Loucy (cell line): ENCODE data around the gene LASP1.

Experiments used
- EZH2phosphoT487 ChIP-seq: fragments of 200-600 bp; IDR thresholded peaks from 2 replicates; pipeline ENCODE4 v1.6.1; 2018; ENCODE audit warnings: antibody characterized with exemption, mild to moderate bottlenecking, moderate library complexity, borderline replicate concordance
- TF ChIP-seq, protein P1 (sequence below): fragments of 200-600 bp; sonication (generic); conservative IDR thresholded peaks from 2 replicates; pipeline ENCODE4 v1.5.1; 2014; ENCODE audit warnings: mild to moderate bottlenecking, antibody characterized with exemption, low read length

DNA sequence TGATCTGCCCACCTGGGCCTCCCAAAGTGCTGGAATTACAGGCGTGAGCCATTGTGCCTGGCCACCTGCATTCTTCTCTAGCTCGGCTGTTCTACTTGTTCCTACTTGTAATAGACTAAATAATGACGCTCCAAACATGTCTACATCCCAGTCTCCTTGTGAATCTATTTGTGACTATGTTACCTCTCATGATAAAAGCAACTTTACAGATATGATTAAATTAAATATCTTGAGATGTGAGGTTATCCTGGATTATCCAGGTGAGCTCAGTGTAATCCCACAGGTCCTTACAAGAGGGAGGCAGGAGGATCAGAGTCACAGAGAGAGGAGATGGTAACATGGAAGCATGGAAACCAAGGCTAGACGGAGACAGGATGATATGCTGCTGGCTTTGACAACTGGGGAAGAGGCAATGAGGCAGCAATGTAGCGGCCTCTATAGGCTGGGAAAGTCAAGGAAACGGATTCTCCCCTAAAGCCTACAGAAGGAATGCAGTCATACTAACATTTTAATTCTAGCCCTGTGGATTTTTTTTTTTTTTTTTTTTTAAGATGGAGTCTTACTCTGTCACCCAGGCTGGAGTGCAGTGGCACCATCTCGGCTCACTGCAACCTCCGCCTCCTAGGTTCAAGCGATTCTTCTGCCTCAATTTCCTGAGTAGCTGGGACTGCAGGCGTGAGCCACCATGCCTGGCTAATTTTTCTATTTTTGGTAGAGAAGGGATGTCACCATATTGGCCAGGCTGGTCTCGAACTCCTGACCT lies 5.0 kb upstream of the LASP1 start:
- TF ChIP-seq, protein P1, sequence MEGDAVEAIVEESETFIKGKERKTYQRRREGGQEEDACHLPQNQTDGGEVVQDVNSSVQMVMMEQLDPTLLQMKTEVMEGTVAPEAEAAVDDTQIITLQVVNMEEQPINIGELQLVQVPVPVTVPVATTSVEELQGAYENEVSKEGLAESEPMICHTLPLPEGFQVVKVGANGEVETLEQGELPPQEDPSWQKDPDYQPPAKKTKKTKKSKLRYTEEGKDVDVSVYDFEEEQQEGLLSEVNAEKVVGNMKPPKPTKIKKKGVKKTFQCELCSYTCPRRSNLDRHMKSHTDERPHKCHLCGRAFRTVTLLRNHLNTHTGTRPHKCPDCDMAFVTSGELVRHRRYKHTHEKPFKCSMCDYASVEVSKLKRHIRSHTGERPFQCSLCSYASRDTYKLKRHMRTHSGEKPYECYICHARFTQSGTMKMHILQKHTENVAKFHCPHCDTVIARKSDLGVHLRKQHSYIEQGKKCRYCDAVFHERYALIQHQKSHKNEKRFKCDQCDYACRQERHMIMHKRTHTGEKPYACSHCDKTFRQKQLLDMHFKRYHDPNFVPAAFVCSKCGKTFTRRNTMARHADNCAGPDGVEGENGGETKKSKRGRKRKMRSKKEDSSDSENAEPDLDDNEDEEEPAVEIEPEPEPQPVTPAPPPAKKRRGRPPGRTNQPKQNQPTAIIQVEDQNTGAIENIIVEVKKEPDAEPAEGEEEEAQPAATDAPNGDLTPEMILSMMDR, result peak; percentile 19; the same call in 1 of the 2 replicates
- TF ChIP-seq EZH2phosphoT487, result no peak
